ENCODE measurements around the gene PDCD1. TPM values are rescaled to one million over a fixed set of nuclear protein-coding genes. Genes with fewer than 3 reads are reported as not detected.

PDCD1 gene
- total and polyA plus RNA-seq, 2 donors (not counting 1 experiment from before 2014, with no cell fraction given): 0.28 to 1.3 TPM

DNA sequence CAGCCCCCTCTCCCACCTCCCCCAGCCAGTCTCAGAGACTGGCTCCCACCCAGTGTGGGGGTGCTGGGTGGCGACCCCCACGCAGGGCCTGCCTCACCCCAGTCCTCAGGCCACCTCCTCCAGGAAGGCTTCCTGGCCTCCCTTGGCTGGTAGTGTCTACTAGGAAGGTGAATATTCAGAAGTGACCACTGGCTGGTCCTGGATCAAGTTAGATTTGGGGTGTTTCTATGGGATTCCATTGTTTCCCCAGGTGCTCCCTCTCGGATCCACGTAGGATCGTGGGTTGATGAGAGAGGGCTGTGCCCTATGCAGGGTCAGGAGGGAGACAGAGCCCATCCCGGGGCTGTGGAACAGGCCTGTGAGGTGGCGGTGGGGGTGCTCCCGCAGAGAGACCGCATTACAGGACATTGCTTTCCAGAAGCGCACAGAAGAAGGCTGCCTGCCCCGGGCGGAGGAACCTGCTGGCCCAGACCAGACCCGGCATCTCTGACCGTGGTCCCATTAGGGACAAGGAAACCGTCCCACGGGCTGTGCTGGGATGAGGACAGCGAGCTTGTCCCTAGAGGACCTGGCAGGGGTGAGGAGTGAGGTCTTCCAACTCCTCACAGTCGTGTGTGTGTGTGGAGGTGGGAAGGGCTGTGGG lies 3.3 kb downstream of the PDCD1 start:
- Histone ChIP-seq H3K4me2 (replicated peaks; ENCODE audit: low read depth, low read length, poor library complexity, severe bottlenecking) (no peak overlapping the region), H3K9me3 (ENCODE audit: control extremely low read depth in 1 of 3, control insufficient read depth in 2 of 3, insufficient read depth in 1 of 3, low read length in 2 of 3) (no peaks in the 10 kb centered on the region), H3K36me3 (replicated peaks in 1 of 2; ENCODE audit: control extremely low read depth in 1 of 2, control insufficient read depth in 1 of 2, extremely low read depth in 1 of 2, insufficient read depth in 2 of 2, low read length in 1 of 2) (no peaks in the 10 kb centered on the region), H3K4me3 (ENCODE audit: control extremely low read depth in 1 of 5, extremely low read depth in 1 of 5, insufficient read depth in 1 of 5, low read depth in 2 of 5, low read length in 4 of 5) (no peak overlapping the region), H2AFZ (ENCODE audit: insufficient read depth, low read depth, low read length, poor library complexity, severe bottlenecking) (no peak overlapping the region), H3K79me2 (ENCODE audit: control insufficient read depth, insufficient read depth, low read length) (no peaks in the 10 kb centered on the region), H3K27ac (ENCODE audit: low read length in 2 of 2) (no peak overlapping the region), H3K4me1 (ENCODE audit: control insufficient read depth in 2 of 2, insufficient read depth in 2 of 2, low read length in 2 of 2) (peaks cover 13 to 25% of the 10 kb centered on the region in 2 donors), H4K20me1 (ENCODE audit: control insufficient read depth, insufficient read depth, low read length, poor library complexity, severe bottlenecking) (no peaks in the 10 kb centered on the region), H3K9ac (ENCODE audit: low read length) (no peak overlapping the region), H3K27me3 (replicated peaks in 1 of 4; ENCODE audit: control extremely low read depth in 1 of 4, control insufficient read depth in 3 of 4, insufficient read depth in 4 of 4, low read length in 3 of 4) (peaks cover 0 to 8% (median 0%) of the 10 kb centered on the region in 4 experiments)
- ATAC-seq (ENCODE audit: low read depth): no peak
- 91% methylated on average over 16 of the region's 18 CpGs for WGBS (ENCODE audit: insufficient coverage)
- Mint-ChIP-seq H3K4me1 (peaks cover 15% of the 10 kb centered on the region), H3K4me3 (no peak overlapping the region), H3K27ac (no peak overlapping the region), H3K9me3 (ENCODE audit: insufficient read depth) (no peaks in the 10 kb centered on the region), H3K27me3 (peaks cover 3% of the 10 kb centered on the region)
- intact Hi-C loops (cut with micrococcal nuclease): no loop called here
- ChIA-PET CTCF (no interaction called here), POLR2A (no interaction called here)
- TF ChIP-seq, protein P1, sequence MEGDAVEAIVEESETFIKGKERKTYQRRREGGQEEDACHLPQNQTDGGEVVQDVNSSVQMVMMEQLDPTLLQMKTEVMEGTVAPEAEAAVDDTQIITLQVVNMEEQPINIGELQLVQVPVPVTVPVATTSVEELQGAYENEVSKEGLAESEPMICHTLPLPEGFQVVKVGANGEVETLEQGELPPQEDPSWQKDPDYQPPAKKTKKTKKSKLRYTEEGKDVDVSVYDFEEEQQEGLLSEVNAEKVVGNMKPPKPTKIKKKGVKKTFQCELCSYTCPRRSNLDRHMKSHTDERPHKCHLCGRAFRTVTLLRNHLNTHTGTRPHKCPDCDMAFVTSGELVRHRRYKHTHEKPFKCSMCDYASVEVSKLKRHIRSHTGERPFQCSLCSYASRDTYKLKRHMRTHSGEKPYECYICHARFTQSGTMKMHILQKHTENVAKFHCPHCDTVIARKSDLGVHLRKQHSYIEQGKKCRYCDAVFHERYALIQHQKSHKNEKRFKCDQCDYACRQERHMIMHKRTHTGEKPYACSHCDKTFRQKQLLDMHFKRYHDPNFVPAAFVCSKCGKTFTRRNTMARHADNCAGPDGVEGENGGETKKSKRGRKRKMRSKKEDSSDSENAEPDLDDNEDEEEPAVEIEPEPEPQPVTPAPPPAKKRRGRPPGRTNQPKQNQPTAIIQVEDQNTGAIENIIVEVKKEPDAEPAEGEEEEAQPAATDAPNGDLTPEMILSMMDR (IDR thresholded peaks at IDR 0.05): no peak
- TF ChIP-seq EZH2 (IDR thresholded peaks at IDR 0.05; ENCODE audit: borderline replicate concordance, insufficient read depth, low read depth, low read length, poor library complexity, severe bottlenecking): no peak
- no peak for DNase-seq

DNA sequence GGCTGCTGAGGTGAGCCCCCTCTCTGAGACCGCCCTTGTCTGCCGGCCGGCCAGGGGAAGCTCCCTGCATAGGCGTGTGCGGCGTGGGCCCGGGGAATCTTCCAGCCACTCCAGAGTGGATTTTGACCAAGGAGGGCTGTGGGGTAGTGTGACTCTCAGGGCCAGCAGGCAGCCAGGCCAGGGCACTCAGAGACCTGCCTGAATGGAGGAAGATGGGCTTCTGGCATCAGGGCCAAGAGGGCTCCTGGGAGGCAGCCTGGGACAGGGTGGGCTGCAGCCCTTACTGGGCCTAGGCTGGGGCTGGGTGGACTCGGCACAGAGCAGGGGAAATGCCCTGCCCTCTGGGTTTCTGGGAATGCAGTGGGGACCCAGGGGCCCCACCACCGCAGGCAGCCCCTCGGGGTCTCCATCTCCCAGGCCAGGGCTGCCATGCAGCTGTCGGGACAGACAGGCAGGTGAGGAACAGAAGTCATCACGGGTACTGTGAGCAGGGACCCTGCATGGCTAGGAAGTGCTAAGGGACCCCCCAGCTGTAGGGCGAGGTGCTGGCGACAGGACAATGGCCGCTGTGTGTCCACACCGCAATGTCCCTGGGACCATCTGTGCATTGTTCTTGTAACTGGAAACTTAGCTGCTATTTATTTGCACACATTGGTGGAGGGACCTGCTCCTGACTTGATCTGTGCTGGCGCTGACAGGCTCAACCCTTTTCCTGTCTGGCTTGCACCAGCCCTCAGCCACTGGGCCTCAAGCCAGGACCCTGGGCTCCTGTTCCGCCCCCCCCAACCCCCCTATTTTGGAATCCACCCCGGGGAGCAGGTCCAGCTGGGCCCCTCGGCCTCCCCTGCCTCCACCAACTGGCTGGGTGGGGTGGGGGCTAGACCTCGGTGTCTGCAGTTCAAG lies 4.1 kb downstream of the PDCD1 start:
- Histone ChIP-seq H3K9me3 (ENCODE audit: control extremely low read depth in 1 of 3, control insufficient read depth in 2 of 3, insufficient read depth in 1 of 3, low read length in 2 of 3) (no peaks in the 10 kb centered on the region), H3K79me2 (ENCODE audit: control insufficient read depth, insufficient read depth, low read length) (no peaks in the 10 kb centered on the region), H3K9ac (ENCODE audit: low read length) (no peak overlapping the region), H2AFZ (ENCODE audit: insufficient read depth, low read depth, low read length, poor library complexity, severe bottlenecking) (no peak overlapping the region), H4K20me1 (ENCODE audit: control insufficient read depth, insufficient read depth, low read length, poor library complexity, severe bottlenecking) (no peaks in the 10 kb centered on the region), H3K27ac (ENCODE audit: low read length in 2 of 2) (no peak overlapping the region), H3K4me2 (replicated peaks; ENCODE audit: low read depth, low read length, poor library complexity, severe bottlenecking) (no peak overlapping the region), H3K4me3 (ENCODE audit: control extremely low read depth in 1 of 5, extremely low read depth in 1 of 5, insufficient read depth in 1 of 5, low read depth in 2 of 5, low read length in 4 of 5) (no peak overlapping the region), H3K27me3 (replicated peaks in 1 of 4; ENCODE audit: control extremely low read depth in 1 of 4, control insufficient read depth in 3 of 4, insufficient read depth in 4 of 4, low read length in 3 of 4) (peaks cover 0 to 7% (median 0%) of the 10 kb centered on the region in 4 experiments), H3K4me1 (ENCODE audit: control insufficient read depth in 2 of 2, insufficient read depth in 2 of 2, low read length in 2 of 2) (peaks cover 7 to 18% of the 10 kb centered on the region in 2 donors), H3K36me3 (replicated peaks in 1 of 2; ENCODE audit: control extremely low read depth in 1 of 2, control insufficient read depth in 1 of 2, extremely low read depth in 1 of 2, insufficient read depth in 2 of 2, low read length in 1 of 2) (no peaks in the 10 kb centered on the region)
- ChIA-PET POLR2A (no interaction called here), CTCF (no interaction called here)
- H3K4me3 Mint-ChIP-seq: no peak overlapping the region
- peaks cover 10% of the 10 kb centered on the region for H3K4me1 Mint-ChIP-seq
- H3K9me3 Mint-ChIP-seq (ENCODE audit: insufficient read depth): no peaks in the 10 kb centered on the region
- TF ChIP-seq EZH2 (IDR thresholded peaks at IDR 0.05; ENCODE audit: borderline replicate concordance, insufficient read depth, low read depth, low read length, poor library complexity, severe bottlenecking): no peak
- TF ChIP-seq, protein P1 (IDR thresholded peaks at IDR 0.05): no peak
- no peak overlapping the region for H3K27ac Mint-ChIP-seq
- H3K27me3 Mint-ChIP-seq: peaks cover under 1% of the 10 kb centered on the region
- ATAC-seq (ENCODE audit: low read depth) (no peak), DNase-seq (no peak)
- intact Hi-C loops (cut with micrococcal nuclease): no loop called here
- 56% methylated on average over 16 of the region's 21 CpGs for WGBS (ENCODE audit: insufficient coverage)
